Upper lobe of left lung (tissue), 6 donors: ENCODE results near the gene NT5C1A. TPM values are rescaled to one million over a fixed set of nuclear protein-coding genes. Genes with fewer than 3 reads are reported as not detected.

Experiments used
- ATAC-seq, 2 donors: fragments of 200-7000 bp; cut with Tn5 transposase; one replicate each; pipeline ENCODE4 v1.9.1; 2022; ENCODE audit warnings: mild to moderate bottlenecking in 2 of 2, moderate library complexity in 2 of 2; ENCODE audit not compliant: low FRiP score in 2 of 2
- DNase-seq, 2 donors: peaks; one replicate each; pipeline ENCODE4 v3.0.0-alpha.2; 2019 to 2020
- H3K27ac ChIP-seq, 4 donors: fragments of 200-600 bp; sonication (generic); one replicate each; pipeline ENCODE4 v1.5.1; 2016 to 2019
- H3K27me3 ChIP-seq, 4 donors: fragments of 200-600 bp; sonication (generic); one replicate each; pipeline ENCODE4 v1.5.1; 2017 to 2019
- H3K36me3 ChIP-seq, 4 donors: fragments of 200-600 bp; sonication (generic); one replicate each; pipeline ENCODE4 v1.5.1; 2016 to 2019
- H3K4me1 ChIP-seq, 4 donors: fragments of 200-600 bp; sonication (generic); one replicate each; pipeline ENCODE4 v1.5.1; 2018 to 2019
- H3K4me3 ChIP-seq, 4 donors: fragments of 200-600 bp; sonication (generic); one replicate each; pipeline ENCODE4 v1.5.1; 2017 to 2019; ENCODE audit warnings: mild to moderate bottlenecking in 2 of 4, moderate library complexity in 1 of 4
- H3K9me3 ChIP-seq, 4 donors: fragments of 200-600 bp; sonication (generic); one replicate each; pipeline ENCODE4 v1.5.1; 2018 to 2019
- CTCF ChIP-seq, 6 experiments: fragments of 450-650 bp in 4 of 6; fragments of 200-600 bp in 2 of 6; sonication (generic) in 2 of 6; IDR thresholded peaks; one replicate each; pipeline ENCODE4 v1.5.1; 2016 to 2019; ENCODE audit warnings: antibody characterized with exemption in 6 of 6
- EP300 ChIP-seq, 4 donors: sonication (generic); formaldehyde crosslinking; IDR thresholded peaks; one replicate each; pipeline ENCODE4 v1.5.1; 2017; ENCODE audit warnings: antibody characterized with exemption in 4 of 4, control low read depth in 2 of 4
- POLR2A ChIP-seq, 4 donors: fragments of 450-650 bp; IDR thresholded peaks; one replicate each; pipeline ENCODE4 v1.5.1; 2016 to 2017; ENCODE audit warnings: antibody characterized with exemption in 4 of 4, mild to moderate bottlenecking in 2 of 4
- POLR2AphosphoS5 ChIP-seq, 2 donors: sonication (generic); formaldehyde crosslinking; IDR thresholded peaks; one replicate each; pipeline ENCODE4 v1.5.1; 2017; ENCODE audit warnings: antibody characterized with exemption in 2 of 2
- WGBS, 2 donors: methylation state at CpG; one replicate each; pipeline ENCODE4 v1.1.5; 2017 to 2018; 5-methylcytosine and 5-hydroxymethylcytosine counted together
- total RNA-seq, 6 donors: library from RNA; depleted of rRNA in 4 of 6; stranded (reverse); fragments of >200 nt in 4 of 6; gene quantifications; one replicate each; pipeline versions ENCODE4 v1.1.0 to v1.2.1, GENCODE V29; 2016 to 2021
- donor health status: DM: no; HTN: no; CAD: no; lungs with moderate emphysema.
- donor health status: DM: no; HTN: yes; CAD: no; lungs with severe emphysema.

The NT5C1A gene
- total RNA-seq, 6 donors from 2014 or later: 0.37 to 5.5 (median 2.6) TPM; not detected in 2

DNA sequence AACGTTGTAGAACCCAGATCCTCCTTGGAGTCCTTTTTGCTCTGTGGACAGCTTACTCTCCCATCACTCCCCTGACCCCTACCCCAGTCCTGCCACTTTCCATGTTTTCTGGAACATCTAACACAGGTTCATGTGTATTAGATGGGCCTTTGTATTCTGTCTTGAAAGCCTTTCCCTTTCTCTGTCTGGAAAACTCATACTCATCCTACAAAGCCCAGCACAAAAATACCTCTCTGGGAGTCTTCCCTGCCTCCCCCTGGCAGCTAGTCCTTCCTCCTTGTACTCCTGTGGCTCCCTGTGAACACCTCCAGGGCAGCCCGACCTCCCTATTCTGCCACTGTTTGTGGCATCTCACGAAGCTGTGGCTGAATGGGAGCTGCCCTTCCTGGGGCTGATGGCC is 24.7 kb downstream of the NT5C1A start:
- no peak for TF ChIP-seq POLR2AphosphoS5 (IDR thresholded peaks at IDR 0.05)
- no peak for TF ChIP-seq CTCF (IDR thresholded peaks at IDR 0.05)
- TF ChIP-seq POLR2A (IDR thresholded peaks at IDR 0.05): no peak
- no peak for TF ChIP-seq EP300 (IDR thresholded peaks at IDR 0.05)
- no peak overlapping the region for H3K4me3 ChIP-seq
- H3K27me3 ChIP-seq: no peaks in the 10 kb centered on the region
- H3K4me1 ChIP-seq: peaks cover 0 to 9% (median 5%) of the 10 kb centered on the region in 4 donors
- 76 to 84% methylated on average over 3 of the region's 3 CpGs for WGBS, 2 donors
- no peaks in the 10 kb centered on the region for H3K36me3 ChIP-seq
- H3K9me3 ChIP-seq: no peaks in the 10 kb centered on the region
- no peak for DNase-seq
- peak overlapping the region; percentile 3 to 77 (median 61) for H3K27ac ChIP-seq
- no peak for ATAC-seq

GRCh38 chr1:39646232-39647081 is 25.4 kb downstream of the NT5C1A start:
- Histone ChIP-seq H3K4me3 (no peak overlapping the region), H3K27me3 (no peaks in the 10 kb centered on the region), H3K36me3 (no peaks in the 10 kb centered on the region), H3K4me1 (peaks cover 0 to 9% (median 5%) of the 10 kb centered on the region in 4 donors), H3K27ac (peak overlapping the region; percentile 3 to 77 (median 61)), H3K9me3 (no peaks in the 10 kb centered on the region)
- 74 to 82% methylated on average over 6 to 8 of the region's 12 CpGs for WGBS, 2 donors
- peak; percentile 67 to 75 for ATAC-seq
- TF ChIP-seq POLR2AphosphoS5 (IDR thresholded peaks at IDR 0.05) (peak; percentile 83 to 87), EP300 (IDR thresholded peaks at IDR 0.05) (peak in 1 of 4 donors; percentile 57), POLR2A (IDR thresholded peaks at IDR 0.05) (no peak)
- DNase-seq: peak; percentile 29 to 60

- Histone ChIP-seq H3K36me3 (no peaks in the 10 kb centered on the region), H3K27me3 (no peaks in the 10 kb centered on the region), H3K27ac (peak overlapping the region in 1 of 4 donors; percentile 77), H3K9me3 (no peaks in the 10 kb centered on the region), H3K4me1 (peaks cover 0 to 9% (median 6%) of the 10 kb centered on the region in 4 donors), H3K4me3 (no peak overlapping the region)
- no peak for ATAC-seq
- 72 to 78% methylated on average over 3 of the region's 3 CpGs for WGBS, 2 donors
- DNase-seq: no peak
- TF ChIP-seq POLR2AphosphoS5 (IDR thresholded peaks at IDR 0.05) (no peak), EP300 (IDR thresholded peaks at IDR 0.05) (no peak), CTCF (IDR thresholded peaks at IDR 0.05) (no peak), POLR2A (IDR thresholded peaks at IDR 0.05) (no peak)
Measured at GRCh38 chr1:39645411-39646043, 26.4 kb downstream of the NT5C1A start.

DNA sequence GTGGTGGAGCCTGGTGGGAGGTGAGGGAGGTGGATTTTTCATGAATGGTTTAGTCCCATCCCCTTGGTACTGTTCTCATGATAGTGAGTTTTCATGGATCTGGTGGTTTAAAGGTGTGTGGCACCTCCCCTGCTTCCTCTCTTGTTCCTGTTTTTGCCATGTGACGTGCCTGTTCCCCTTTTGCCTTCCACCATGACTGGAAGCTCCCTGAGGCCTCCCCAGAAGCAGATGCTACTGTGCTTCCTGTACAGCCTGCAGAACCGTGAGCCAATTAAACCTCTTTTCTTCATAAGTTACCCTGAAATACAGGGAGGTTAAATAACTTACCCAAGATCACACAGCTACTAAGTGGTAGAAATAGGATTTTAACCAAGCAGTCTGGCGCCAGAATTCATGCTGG is 28.2 kb downstream of the NT5C1A start:
- peaks cover 0 to 8% (median 0%) of the 10 kb centered on the region in 4 donors for H3K27me3 ChIP-seq
- DNase-seq (no peak), ATAC-seq (no peak)
- no peak overlapping the region for H3K4me3 ChIP-seq
- H3K9me3 ChIP-seq: no peaks in the 10 kb centered on the region
- WGBS, 2 donors: 71 to 73% methylated on average over 3 of the region's 3 CpGs
- no peaks in the 10 kb centered on the region for H3K36me3 ChIP-seq
- no peak overlapping the region for H3K27ac ChIP-seq
- H3K4me1 ChIP-seq: peaks cover 5 to 24% (median 13%) of the 10 kb centered on the region in 4 donors
- TF ChIP-seq CTCF (IDR thresholded peaks at IDR 0.05) (no peak), POLR2AphosphoS5 (IDR thresholded peaks at IDR 0.05) (no peak), EP300 (IDR thresholded peaks at IDR 0.05) (no peak), POLR2A (IDR thresholded peaks at IDR 0.05) (no peak)

GRCh38 chr1:39642796-39643195 is 29.1 kb downstream of the NT5C1A start:
- H3K4me3 ChIP-seq: no peak overlapping the region
- peaks cover 5 to 29% (median 11%) of the 10 kb centered on the region in 4 donors for H3K4me1 ChIP-seq
- peaks cover 0 to 8% (median 0%) of the 10 kb centered on the region in 4 donors for H3K27me3 ChIP-seq
- no peaks in the 10 kb centered on the region for H3K36me3 ChIP-seq
- no peak for DNase-seq
- no peak for ATAC-seq
- TF ChIP-seq EP300 (IDR thresholded peaks at IDR 0.05) (no peak), POLR2A (IDR thresholded peaks at IDR 0.05) (no peak), CTCF (IDR thresholded peaks at IDR 0.05) (no peak), POLR2AphosphoS5 (IDR thresholded peaks at IDR 0.05) (no peak)
- H3K27ac ChIP-seq: no peak overlapping the region
- 74 to 77% methylated on average over 4 of the region's 4 CpGs for WGBS, 2 donors
- H3K9me3 ChIP-seq: no peaks in the 10 kb centered on the region
